ENCODE results near the gene VAV3.
"Not testable (repeated sequence)": the region's sequence is repeated elsewhere in the genome, so short reads cannot be mapped to it uniquely, and the experiment has no call there.

VAV3 gene

DNA sequence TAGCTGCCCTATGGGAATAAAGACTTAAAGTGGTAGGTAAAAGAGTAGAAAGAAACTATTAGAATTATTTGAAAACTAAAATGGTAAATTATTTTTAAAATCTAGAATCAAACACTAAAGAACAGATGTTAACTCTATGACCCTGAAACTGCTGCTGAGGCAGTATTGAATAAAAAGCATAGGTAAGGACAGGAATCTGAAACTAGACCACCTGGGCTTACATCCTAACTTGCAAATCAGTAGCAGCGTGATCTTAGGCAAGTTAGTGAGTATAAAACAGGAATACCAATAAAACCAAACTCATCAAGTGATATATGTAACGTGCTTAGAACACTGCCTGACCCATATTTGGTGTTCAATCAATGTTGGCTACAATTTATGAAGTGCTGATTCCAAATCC, 257.9 kb downstream of the VAV3 start:
- DNase-seq = no peak

DNA sequence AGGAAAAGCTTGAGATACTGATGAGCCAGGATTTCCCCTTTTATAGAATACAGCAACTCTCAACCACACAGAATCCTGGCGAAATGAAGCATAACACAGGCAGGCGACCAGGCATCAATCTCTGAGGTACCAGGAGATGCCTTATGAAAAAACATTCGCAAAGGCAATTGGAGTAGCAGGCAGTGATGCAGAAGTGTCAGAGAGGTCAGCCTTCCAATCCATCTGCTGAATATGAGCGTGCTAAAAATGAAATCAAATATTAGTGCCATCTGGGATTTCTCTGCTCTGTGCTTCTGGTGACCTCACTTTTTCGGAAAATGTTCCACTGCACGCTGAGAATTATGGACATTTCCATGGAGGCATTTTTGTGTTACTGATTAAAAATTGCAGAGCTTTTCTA, 258.8 kb downstream of the VAV3 start:
- DNase-seq = no peak

DNA sequence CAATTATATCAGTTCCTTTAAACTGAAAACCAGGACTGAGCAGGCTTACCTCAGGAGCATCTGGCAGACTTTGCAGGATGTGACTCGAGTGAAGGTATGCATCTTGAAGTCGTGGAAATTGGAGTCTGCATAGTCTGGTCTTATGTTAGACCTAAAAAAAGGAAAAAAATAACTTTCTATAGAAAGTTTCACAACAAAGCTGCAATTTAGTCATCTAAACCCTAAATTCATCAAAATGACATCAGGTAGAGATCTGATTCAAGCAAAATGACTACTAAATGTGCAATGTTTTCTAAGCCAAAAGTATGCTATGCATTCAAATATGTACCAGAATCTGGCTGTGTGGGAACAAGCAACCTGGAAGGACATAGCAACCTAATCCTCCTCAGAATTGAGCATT, 260.1 kb downstream of the VAV3 start:
- no peak for DNase-seq

DNA sequence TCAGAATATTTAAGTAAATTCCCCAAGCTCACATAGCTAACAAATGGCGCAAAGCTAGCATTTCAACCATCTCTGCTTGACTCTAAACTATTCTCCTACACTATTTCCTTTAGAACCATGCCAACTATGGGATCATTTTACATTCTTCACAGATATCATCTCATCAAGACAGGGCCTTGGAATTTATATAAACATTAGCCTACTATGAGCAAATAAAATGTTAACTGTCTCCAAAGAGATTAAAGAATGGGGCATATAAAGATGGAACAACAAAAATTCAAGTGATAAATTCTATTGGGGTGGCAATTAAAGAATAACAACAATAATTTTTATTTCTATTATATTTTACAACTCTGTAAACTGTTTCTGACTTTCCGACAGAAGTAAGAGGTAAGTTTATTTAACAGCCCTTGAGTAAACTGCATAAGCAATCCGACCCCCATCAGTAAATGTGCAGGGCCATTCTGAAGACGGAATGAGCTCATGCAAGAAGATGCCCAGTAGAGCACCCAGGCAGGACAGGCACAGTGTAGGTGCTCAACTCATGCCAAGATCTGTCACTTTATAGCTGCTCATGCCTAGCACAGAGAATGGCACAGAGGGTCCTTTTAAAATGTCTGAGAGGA, 261.9 kb downstream of the VAV3 start:
- no peak for DNase-seq

DNA sequence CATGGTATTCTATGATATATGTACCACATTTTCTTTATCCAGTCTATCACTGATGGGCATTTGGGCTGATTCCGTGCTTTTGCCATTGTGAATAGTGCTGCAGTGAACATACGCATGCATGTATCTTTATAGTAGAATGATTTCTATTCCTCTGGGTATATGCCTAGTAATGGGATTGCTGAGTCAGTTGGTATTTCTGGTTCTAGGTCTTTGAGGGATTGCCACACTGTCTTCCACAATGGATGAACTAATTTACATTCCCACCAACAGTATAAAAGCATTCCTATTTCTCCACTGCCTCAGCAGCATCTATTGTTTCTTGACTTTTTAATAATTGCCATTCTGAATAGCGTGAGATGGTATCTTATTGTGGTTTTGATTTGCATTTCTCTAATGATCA, 264.3 kb downstream of the VAV3 start:
- not testable (repeated sequence) for DNase-seq

DNA sequence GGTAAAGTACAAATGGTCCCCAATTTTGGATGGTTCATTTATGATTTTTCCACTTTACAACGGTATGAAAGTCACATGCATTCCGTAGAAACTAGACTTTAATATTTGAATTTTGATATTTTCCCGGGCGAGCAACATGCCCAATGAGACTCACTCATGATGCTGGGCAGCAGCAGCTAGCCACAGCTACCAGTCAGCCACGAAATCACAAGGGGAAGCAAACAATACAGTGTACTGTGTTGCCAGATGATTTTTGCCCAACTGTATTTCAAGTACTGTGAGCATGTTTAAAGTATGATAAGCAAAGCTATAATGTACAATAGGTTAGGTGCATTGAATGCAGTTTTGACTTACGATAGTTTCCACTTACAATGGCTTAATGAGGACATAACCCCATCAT, 266.8 kb downstream of the VAV3 start:
- DNase-seq = no peak

DNA sequence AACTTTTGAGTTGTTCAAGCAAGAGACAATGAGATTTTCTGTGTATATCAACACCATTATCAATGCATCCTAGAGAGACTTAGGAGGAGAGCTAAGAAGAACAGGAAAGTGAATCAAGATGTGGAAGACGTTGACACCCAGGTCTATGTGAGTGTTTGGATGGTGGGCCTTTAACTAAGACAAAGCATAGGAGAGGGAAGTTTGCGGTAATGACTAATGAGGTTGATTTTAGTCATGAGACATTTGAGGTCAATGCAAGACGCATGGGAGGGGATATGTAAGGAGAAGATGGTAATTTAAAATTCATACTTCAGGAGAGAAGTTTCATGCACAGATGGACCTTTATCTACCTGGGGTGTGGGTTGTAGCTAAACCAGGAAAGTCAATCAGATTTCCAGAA, 269.6 kb downstream of the VAV3 start:
- no peak for DNase-seq

GRCh38 chr1:107692580-107693345, 272.2 kb downstream of the VAV3 start:
- DNase-seq = no peak

- DNase-seq = no peak
Observed at GRCh38 chr1:107691540-107691939, 273.4 kb downstream of the VAV3 start.

DNA sequence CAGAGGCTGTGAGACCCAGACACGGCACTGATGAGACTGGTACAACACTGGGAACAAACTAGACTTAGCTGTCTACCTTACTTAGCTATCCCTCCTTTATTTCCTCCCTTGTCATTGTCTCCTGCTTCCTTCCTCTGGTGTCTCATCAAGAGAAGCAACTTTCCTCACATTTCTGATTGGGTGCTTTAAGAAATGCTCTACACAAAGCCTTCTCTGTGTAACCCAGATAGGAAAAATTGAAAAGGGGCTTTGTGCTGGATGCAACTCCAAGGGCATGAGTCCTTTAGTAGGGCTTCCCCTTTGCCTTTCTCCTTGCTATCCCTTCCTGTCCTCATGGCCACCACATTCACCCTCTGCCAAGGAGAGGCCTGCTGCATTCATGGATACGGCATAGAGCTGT, 274.5 kb downstream of the VAV3 start:
- DNase-seq = no peak

- DNase-seq = no peak
Observed at GRCh38 chr1:107689733-107690132, 275.2 kb downstream of the VAV3 start.

DNA sequence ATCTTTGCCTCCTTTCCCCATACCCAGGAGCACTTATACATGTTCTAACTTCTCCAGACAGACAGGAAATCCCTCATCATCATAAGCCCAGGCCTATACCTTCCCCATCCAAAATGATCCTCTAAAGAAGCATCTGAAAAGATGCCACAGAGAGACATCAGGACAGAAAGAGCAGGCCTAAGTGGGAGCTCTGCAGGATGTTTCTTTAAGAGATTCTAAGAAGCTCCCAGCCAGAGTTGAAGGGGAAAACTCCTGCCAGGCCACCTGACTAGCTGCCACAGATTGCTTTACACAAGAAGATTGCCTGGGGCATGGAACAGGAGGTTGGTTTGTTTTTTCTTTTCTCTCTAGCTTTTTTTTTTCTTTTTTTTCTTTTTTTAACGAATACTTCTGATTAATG, 275.8 kb downstream of the VAV3 start:
- DNase-seq = no peak

- no peak for DNase-seq
Observed at GRCh38 chr1:107687849-107688753, 276.9 kb downstream of the VAV3 start.

- no peak for DNase-seq
Observed at GRCh38 chr1:107683683-107684082, 281.3 kb downstream of the VAV3 start.

GRCh38 chr1:107683191-107683657, 281.8 kb downstream of the VAV3 start:
- no peak for DNase-seq

GRCh38 chr1:107682467-107682866, 282.5 kb downstream of the VAV3 start:
- DNase-seq = no peak

DNA sequence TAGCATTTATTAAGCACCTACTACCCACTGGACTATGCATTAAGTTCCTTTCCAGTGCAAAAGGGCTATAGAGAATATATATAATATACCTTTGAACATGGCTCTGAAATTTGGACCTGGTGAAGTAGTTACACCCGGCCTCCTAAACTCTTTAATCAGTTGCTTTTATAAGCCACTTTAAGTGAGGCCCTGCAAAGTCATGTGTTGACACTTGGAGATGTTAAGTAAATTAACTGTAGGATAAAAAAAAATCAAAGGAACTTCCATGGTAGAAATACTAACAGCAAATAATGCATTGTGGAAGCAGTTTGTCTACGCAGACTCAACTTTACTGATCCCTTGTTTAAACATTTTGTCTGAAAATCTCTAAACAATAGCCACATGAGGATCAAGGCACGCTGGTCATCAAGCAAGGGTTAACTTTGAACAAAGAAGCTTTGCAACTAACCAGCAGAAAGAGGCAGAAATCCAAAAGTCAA, 283.9 kb downstream of the VAV3 start:
- DNase-seq = no peak

- DNase-seq = no peak
Observed at GRCh38 chr1:107680579-107680985, 284.4 kb downstream of the VAV3 start.

GRCh38 chr1:107679411-107679953, 285.5 kb downstream of the VAV3 start:
- DNase-seq = no peak

DNA sequence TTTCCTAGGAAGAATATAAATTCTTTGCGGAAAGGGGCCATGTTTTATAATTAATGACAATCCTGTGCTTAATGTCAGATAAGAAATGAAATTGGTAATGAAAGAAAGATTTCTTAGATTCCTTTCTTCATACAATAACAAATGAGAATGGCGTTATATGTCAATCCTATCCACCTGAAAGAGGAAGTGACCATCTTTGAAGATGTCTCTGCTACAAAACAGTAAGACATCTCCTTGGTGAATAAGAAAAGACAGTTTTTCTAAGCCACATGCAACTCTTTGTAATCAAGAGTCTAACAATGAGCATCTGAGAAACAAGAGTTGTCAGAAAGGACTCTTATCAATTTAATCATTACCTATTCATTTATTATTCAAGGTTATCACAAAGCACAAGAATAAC, 286.0 kb downstream of the VAV3 start:
- DNase-seq = no peak

DNA sequence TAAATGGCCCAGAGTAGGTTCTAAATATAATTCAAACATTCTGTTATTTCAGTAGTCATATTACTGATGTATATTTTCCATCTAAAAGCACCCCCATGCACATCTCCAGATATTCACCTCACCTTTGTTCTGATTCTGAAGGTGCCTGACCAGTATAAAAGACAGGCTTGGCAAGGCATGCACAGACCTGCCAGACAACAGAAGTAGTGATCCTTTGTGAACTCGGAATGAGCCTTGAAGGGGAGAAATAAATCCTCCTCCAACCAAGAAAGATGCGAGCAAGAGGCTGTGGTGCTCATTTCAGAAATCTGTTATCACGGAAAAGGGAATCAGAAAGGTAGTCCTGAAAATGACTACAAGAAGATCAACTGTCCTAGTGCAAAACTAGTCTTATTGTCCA, 287.3 kb downstream of the VAV3 start:
- no peak for DNase-seq

GRCh38 chr1:107674486-107674885, 290.5 kb downstream of the VAV3 start:
- DNase-seq = no peak

DNA sequence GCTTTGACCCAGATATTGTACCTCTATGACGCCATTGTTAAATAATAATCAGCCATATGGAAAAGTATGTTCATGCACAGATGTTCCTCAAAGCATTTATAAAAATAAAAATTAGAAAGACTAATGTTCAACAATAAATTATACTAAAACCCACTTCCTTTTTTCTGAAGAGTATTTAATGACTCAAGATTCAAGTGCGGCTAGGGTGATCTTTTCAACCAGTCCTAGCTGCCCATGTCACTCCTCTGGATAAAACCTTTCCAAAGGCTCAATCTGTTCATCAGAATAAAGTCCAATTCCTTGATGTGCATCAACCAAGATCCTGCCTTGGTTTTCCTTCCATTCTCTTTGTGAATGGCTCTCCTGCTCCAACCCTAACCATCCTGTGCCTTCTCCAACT, 292.0 kb downstream of the VAV3 start:
- no peak for DNase-seq

Data from NCI-H1436 treated with DMSO at 0.1 percent for 48 hours (cell line).